Femur (tissue), 1 donor: ENCODE results near the gene RANBP9.
A peak's percentile ranks its signal among the peaks of the same experiment; 100 is the strongest.

Experiments used
- DNase-seq: peaks from one replicate; pipeline ENCODE4 v3.0.0-alpha.2; 2017

RANBP9 gene

GRCh38 chr6:13710552-13711323 lies 897 bp downstream of the RANBP9 start:
- DNase-seq: peak; percentile 66

DNA sequence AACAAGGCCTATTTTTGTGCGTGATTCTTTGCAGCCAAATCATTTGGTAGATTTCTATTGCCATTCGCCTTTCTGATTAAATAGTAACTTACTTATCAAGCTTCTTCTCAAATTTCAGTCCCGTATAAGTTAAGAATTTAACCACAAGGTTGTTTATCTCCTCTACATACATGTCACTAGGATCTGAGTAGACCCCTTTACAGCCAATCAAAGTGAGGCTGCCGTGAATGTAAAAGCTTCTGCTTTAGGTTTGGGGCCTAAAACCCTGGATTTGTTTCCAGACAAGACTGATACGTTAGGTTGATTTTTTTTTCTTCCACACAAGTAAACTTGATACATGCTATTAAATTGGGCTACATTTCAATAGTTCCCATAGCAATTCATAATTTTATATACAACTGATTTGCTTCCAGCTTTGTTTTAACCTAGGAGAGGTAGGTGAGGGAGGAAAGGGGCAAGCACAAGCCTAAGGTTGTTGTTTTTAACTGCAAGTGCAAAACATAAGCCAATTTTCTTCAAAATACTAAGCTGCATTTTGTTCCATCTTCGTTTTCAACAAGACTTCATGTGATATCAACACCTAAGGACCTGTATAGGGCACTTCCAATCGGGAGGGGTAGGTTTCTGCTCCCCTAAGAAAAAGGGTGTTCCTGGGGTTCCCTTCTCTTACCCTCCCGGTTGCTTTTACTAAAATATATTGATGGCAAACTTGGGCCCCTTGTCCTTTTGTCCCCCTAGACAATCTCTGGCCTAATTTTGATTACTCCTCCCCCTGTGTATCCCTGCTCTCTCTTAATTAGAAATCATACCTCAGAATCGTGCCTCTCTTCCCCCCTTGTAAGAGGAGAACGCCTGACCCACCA lies 1.7 kb downstream of the RANBP9 start:
- no peak for DNase-seq

DNA sequence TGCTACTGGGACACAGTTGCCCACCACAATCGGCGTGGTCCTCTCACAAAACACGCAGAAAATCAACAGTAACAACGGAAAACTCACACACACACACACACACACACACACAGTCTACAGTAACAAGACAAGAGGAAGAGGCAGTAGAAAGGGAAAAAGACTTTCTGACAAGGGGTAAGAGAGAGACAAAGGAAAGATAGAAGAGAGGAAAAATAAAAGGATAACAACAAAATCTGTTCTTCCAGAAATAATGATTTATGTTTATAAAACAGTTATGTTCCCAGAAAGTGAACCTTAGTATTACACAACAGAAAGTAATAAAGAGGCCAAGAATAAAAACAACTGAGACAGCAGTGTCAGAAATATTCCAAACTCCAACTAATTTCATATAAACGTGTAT lies 2.9 kb downstream of the RANBP9 start:
- DNase-seq: no peak

DNA sequence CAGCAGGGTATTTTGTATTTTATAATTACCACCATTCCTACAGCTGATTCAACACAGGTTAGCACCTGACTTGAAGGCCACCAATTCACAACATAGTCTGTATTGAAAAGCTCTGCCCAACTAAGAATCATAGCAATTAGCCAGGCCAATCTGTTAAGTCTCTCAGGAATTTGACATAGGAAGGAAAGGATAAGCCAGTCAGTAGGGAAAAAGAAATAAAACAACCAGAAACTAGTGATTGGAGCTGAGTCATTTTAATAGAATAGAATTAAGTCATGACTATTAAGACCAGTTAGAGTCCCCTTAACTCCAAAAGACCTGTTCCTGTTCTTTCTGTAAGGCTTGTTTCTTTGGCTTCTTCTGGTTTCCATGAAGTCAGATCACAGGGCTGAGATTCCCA lies 8.1 kb downstream of the RANBP9 start:
- DNase-seq: no peak

DNA sequence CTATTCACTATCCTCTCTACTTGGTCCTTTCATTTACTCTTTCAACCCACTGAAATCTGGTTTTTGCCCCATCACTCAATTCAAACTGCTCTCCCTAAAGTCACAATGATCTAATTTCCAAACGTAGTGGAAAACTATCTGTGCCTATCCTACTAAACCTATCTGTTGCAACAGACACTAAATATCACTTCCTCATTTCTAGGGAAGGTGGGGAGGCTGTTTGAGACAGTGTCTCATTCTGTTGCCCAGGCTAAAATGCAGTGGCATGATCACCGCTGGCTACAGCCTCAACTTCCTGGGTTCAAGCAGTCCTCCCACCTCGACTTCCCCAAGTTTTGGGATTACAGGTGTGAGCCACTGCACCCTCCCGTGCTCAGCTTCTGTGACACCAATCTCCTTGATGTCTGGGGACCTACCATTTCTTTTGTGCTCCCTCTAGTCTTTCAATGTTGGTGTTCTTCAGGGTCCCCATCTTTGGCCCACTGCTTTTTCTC lies 8.8 kb downstream of the RANBP9 start:
- DNase-seq: no peak

DNA sequence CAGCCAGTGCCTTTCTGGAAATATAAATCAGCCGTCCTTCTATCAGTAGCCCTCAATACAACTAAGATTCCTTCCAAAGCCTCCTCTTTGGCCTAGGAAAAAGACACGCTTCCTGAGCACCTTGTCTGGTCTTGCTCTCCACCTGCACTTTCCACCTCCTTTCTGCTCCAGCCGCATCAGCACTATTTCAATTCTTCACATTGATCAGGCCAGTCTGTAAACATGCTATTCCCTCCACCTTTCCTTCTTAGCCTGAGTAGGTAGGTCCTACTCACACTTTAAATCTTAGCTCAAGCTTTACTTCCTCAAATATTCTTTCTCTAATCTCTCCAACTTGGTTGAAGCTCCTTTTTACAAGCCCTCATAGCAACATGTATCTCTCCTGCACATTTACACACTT lies 11.4 kb downstream of the RANBP9 start:
- no peak for DNase-seq

GRCh38 chr6:13698715-13699114 lies 12.9 kb downstream of the RANBP9 start:
- DNase-seq: no peak

DNA sequence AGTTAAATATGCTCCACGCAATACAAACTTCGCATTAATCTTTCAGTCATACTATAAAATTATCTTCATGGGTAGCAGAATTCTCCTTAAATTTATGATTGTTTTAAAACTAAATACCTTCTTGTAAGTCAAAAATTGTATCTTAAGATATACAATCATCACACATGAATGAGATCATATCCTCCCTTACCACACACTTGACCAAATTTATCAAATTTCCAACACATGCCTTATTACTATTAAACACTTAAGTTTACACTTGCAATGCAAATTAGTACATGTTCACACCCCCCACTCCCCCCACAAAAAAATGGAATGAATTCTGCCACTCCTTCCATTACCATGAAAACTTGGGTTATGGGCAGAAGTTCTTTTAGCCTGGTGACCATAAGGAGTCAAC lies 13.8 kb downstream of the RANBP9 start:
- DNase-seq: no peak

DNA sequence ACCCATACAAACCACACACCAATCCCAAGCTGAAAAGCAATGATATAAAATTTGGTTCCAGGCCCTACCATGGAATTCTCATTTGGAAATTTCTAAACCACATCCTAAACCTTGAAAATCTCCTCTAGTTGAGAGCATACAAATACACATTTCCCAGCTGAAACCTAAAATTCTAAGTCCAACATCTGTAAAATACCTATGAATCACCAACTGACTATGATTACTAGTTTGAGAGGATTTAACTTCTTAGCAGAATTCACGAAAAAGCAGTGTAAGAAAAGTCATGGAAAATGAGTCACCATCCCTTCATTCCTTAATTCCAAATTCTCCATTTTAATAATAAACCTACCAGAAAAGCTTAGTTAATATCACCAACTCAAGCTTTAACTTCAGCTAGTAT lies 15.4 kb downstream of the RANBP9 start:
- no peak for DNase-seq

GRCh38 chr6:13695252-13695651 lies 16.4 kb downstream of the RANBP9 start:
- no peak for DNase-seq

DNA sequence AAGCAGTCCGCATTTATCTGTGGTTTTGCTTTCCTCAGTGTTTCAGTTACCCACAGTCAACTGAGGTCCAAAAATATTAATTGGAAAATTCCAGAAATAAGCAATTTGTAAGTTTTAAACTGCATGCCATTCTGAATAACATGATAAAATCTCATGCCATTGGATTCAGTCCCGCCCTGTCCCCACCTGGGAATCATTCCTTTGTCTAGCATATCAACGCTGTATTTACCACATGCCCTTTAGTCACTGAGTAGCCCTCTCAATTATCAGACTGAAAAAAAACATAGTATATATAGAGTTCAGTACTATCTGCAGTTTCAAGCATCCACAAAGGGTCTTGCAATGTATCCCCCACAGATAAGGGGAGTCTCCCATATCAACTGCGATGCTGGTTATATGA lies 17.1 kb downstream of the RANBP9 start:
- DNase-seq: no peak

GRCh38 chr6:13689511-13690256 lies 22.0 kb downstream of the RANBP9 start:
- DNase-seq: no peak

DNA sequence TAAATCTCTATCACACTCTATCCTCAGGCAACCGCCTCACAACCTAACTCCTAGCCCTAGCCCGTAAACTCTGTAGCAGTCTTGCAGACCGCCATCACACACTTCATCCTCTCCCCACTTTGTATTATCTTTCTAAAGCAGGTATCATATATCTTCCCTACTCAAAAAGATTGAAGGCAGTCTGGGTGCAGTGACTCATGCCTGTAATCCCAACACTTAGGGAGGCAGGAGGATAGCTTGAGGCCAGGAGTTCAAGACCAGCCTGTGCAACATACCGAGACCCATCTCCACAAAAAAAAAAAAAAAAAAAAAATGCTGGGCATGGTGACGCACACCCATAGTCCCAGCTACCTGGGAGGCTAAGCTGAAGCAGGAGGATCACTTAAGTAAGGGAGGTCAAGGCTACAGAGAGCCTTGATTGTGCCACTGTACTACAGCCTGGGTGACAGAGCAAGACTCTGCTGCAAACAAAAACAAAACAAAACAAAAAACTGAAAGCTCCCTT lies 22.9 kb downstream of the RANBP9 start:
- DNase-seq: no peak

DNA sequence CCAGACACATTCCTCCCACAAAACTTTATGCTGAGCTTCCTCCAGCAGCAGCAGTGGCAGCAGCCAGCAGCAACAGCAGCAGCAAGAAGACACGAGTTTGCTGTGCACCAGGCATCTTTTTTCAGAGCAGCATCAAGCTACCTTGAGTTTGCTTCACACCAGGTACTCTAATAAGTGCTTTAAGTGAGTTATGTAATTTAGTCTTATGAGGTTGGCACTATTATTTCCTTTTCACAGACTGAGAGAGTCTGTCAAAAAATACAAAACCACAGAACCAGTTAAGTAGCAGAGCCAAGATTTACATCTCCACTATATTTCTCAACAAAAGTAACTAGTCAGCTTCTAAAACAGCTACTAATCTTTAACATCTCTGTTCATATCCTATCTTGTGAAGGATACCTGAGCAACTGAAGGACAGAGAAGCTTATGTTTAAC lies 23.7 kb downstream of the RANBP9 start:
- no peak for DNase-seq

DNA sequence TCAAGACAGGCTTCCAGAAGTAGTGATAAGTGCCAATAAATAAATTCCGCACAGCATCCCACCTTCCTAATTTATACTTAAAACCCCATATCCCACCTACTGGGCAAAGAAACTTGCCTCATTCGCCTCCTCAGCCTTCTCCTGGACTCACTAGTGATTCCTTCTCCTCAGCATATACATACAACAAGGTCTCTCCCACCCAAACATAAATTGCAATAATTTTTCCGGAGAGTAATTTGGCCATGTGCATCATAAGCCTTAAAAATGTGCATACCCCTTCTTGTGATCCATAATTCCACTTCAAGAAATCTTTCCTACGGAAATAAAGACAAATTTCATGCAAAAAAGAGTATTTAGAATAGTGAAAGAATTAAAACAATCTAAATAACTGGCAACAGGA lies 26.8 kb downstream of the RANBP9 start:
- no peak for DNase-seq

GRCh38 chr6:13683038-13683437 lies 28.6 kb downstream of the RANBP9 start:
- DNase-seq: no peak

- DNase-seq: no peak
Measured at GRCh38 chr6:13682346-13682745, 29.3 kb downstream of the RANBP9 start.

GRCh38 chr6:13681305-13682061 lies 30.2 kb downstream of the RANBP9 start:
- no peak for DNase-seq

- DNase-seq: no peak
Measured at GRCh38 chr6:13680448-13680968, 31.1 kb downstream of the RANBP9 start.

GRCh38 chr6:13679996-13680395 lies 31.6 kb downstream of the RANBP9 start:
- DNase-seq: no peak

- no peak for DNase-seq
Measured at GRCh38 chr6:13678255-13678983, 33.2 kb downstream of the RANBP9 start.
